Keratinocyte (primary cell): ENCODE data around the gene GNAL. TPM values are rescaled to one million over a fixed set of nuclear protein-coding genes. Genes with fewer than 3 reads are reported as not detected.

Experiments
- DNase-seq: peaks from one replicate; pipeline ENCODE4 v3.0.0-alpha.2; 2011; ENCODE audit warnings: low read depth, missing footprints, low spot score
- FAIRE-seq: peaks from 2 replicates; lab custom pipeline; 2011; peaks lifted over from hg19 to GRCh38; lab: Jason Lieb, UNC
- H2AFZ ChIP-seq: 2 replicates; pipeline ENCODE4 v1.6.0; 2012; ENCODE audit warnings: low read length, control low read depth, inconsistent platforms; ENCODE audit not compliant: control insufficient read depth
- H3K27ac ChIP-seq: 2 replicates; pipeline ENCODE4 v1.5.1; 2011; ENCODE audit warnings: low read length; ENCODE audit not compliant: control insufficient read depth, insufficient read depth
- H3K27me3 ChIP-seq: 3 replicates; pipeline ENCODE4 v1.6.0; 2011; ENCODE audit warnings: low read length; ENCODE audit not compliant: control insufficient read depth, insufficient read depth; ENCODE audit errors: extremely low read depth
- H3K36me3 ChIP-seq, 2 experiments: 2 replicates in 1 of 2; 3 replicates in 1 of 2; pipeline ENCODE4 v1.5.1; 2011; ENCODE audit warnings: low read length in 2 of 2, mild to moderate bottlenecking in 1 of 2; ENCODE audit not compliant: control insufficient read depth in 2 of 2, insufficient read depth in 2 of 2; ENCODE audit errors: extremely low read depth in 1 of 2
- H3K4me1 ChIP-seq: 3 replicates; pipeline ENCODE4 v1.5.1; 2011; ENCODE audit warnings: low read length; ENCODE audit not compliant: control insufficient read depth, insufficient read depth; ENCODE audit errors: extremely low read depth
- H3K4me2 ChIP-seq: 3 replicates; pipeline ENCODE4 v1.6.0; 2011; ENCODE audit warnings: low read depth, low read length; ENCODE audit not compliant: control insufficient read depth, insufficient read depth; ENCODE audit errors: extremely low read depth
- H3K4me3 ChIP-seq, 3 experiments: fragments of 200-600 bp in 1 of 3; sonication (generic) in 1 of 3; 2 replicates in 2 of 3; 3 replicates in 1 of 3; pipeline ENCODE4 v1.5.1; 2011 to 2016; ENCODE audit warnings: low read length in 3 of 3, mild to moderate bottlenecking in 3 of 3, control low read depth in 2 of 3, inconsistent platforms in 1 of 3, low read depth in 1 of 3, mixed read lengths in 1 of 3, mixed run types in 1 of 3, moderate library complexity in 1 of 3; ENCODE audit not compliant: control insufficient read depth in 2 of 3, insufficient read depth in 2 of 3; ENCODE audit errors: extremely low read depth in 1 of 3
- H3K79me2 ChIP-seq: 2 replicates; pipeline ENCODE4 v1.6.0; 2012; ENCODE audit warnings: low read length; ENCODE audit not compliant: control insufficient read depth, insufficient read depth
- H3K9ac ChIP-seq: 3 replicates; pipeline ENCODE4 v1.6.0; 2011; ENCODE audit warnings: low read length; ENCODE audit not compliant: control insufficient read depth, insufficient read depth; ENCODE audit errors: extremely low read depth
- H3K9me1 ChIP-seq: 3 replicates; pipeline ENCODE4 v1.6.0; 2011; ENCODE audit warnings: low read length; ENCODE audit not compliant: control insufficient read depth, insufficient read depth; ENCODE audit errors: extremely low read depth
- H3K9me3 ChIP-seq: 2 replicates; pipeline ENCODE4 v1.5.1; 2012; ENCODE audit warnings: low read depth, low read length; ENCODE audit not compliant: control insufficient read depth
- H4K20me1 ChIP-seq: 3 replicates; pipeline ENCODE4 v1.6.0; 2011; ENCODE audit warnings: low read length; ENCODE audit not compliant: control insufficient read depth, insufficient read depth; ENCODE audit errors: extremely low read depth
- EZH2 ChIP-seq: IDR thresholded peaks from one replicate; pipeline ENCODE4 v1.6.1; 2012; ENCODE audit warnings: inconsistent platforms, mild to moderate bottlenecking, low read length, moderate library complexity
- dilution Hi-C: fragments of 300-500 bp; cut with MboI; formaldehyde crosslinking; loops from one replicate; pipeline ENCODE4 v1.7.0; 2020; ENCODE audit warnings: low sequenced_read_pairs; ENCODE audit not compliant: extremely low pct_ligation_motif_present
- polyA plus RNA-seq, 5 experiments: library from polyadenylated mRNA; depleted of rRNA in 3 of 5; stranded (reverse) in 3 of 5; stranded (forward) in 1 of 5; unstranded in 1 of 5; fragments of >200 nt; gene quantifications; 1 replicate in 1 of 5; 2 replicates in 3 of 5; 3 replicates in 1 of 5; pipeline versions ENCODE4 v1.2.1 to v1.2.3, GENCODE V29; 2011 to 2012; ENCODE audit warnings: missing spikeins in 2 of 5, low read depth in 1 of 5, low replicate concordance in 1 of 5
- TF ChIP-seq, protein P1 (sequence below), 3 experiments: IDR thresholded peaks in 1 of 3; conservative IDR thresholded peaks in 1 of 3; optimal IDR thresholded peaks in 1 of 3; 2 replicates in 2 of 3; 3 replicates in 1 of 3; pipeline versions ENCODE3 to v1.5.1; 2011; ENCODE audit warnings: low read length in 3 of 3, mild to moderate bottlenecking in 3 of 3, moderate library complexity in 2 of 3, control low read depth in 1 of 3, inconsistent platforms in 1 of 3; ENCODE audit not compliant: insufficient read depth in 2 of 3; ENCODE audit errors: extremely low read depth in 1 of 3

Gene GNAL
- polyA plus RNA-seq, 1 donor (not counting 4 experiments of a cell fraction or from before 2014, with no cell fraction given), result 30.0 TPM

DNA sequence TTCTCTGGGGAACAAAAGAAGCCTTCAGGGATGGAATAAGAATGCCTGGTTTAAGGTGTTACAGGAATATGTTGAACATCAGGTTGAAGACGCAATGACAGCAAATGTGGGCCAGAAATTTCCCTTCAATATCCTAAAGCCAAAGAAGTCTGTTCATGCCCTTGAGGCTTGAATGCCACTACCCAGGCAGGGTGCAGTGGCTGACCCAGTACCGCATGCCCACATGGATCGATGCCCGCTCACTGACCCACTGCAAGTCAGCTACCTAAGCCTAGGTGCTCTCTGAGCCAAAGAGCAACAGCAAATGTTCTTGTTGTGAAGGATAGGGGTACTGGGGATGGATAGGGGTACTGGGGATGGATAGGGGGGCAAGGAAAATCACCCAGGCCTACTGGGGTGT lies 58.2 kb downstream of the GNAL start:
- no peak overlapping the region for H3K9ac ChIP-seq
- no peak overlapping the region for H3K4me3 ChIP-seq
- H3K27ac ChIP-seq, result no peak overlapping the region
- no peaks in the 10 kb centered on the region for H3K4me1 ChIP-seq
- H3K4me2 ChIP-seq, result no peak overlapping the region
- H3K79me2 ChIP-seq, result no peaks in the 10 kb centered on the region
- no peak for DNase-seq
- no peaks in the 10 kb centered on the region for H4K20me1 ChIP-seq
- FAIRE-seq, result no peak
- TF ChIP-seq, protein P1, sequence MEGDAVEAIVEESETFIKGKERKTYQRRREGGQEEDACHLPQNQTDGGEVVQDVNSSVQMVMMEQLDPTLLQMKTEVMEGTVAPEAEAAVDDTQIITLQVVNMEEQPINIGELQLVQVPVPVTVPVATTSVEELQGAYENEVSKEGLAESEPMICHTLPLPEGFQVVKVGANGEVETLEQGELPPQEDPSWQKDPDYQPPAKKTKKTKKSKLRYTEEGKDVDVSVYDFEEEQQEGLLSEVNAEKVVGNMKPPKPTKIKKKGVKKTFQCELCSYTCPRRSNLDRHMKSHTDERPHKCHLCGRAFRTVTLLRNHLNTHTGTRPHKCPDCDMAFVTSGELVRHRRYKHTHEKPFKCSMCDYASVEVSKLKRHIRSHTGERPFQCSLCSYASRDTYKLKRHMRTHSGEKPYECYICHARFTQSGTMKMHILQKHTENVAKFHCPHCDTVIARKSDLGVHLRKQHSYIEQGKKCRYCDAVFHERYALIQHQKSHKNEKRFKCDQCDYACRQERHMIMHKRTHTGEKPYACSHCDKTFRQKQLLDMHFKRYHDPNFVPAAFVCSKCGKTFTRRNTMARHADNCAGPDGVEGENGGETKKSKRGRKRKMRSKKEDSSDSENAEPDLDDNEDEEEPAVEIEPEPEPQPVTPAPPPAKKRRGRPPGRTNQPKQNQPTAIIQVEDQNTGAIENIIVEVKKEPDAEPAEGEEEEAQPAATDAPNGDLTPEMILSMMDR (optimal IDR thresholded peaks at IDR 0.05 in 1 of 3, IDR thresholded peaks at IDR 0.05 in 1 of 3, conservative IDR thresholded peaks at IDR 0.05 in 1 of 3; ENCODE audit: extremely low read depth in 1 of 3, insufficient read depth in 2 of 3, low read length in 3 of 3), result no peak
- TF ChIP-seq EZH2, result no peak
- peaks cover 16% of the 10 kb centered on the region for H3K27me3 ChIP-seq
- dilution Hi-C loops, result no loop called here
- H3K9me1 ChIP-seq, result no peaks in the 10 kb centered on the region
- H3K36me3 ChIP-seq, result no peaks in the 10 kb centered on the region
- H2AFZ ChIP-seq, result no peak overlapping the region
- no peaks in the 10 kb centered on the region for H3K9me3 ChIP-seq

- peaks cover 20% of the 10 kb centered on the region for H3K27me3 ChIP-seq
These were observed 58.7 kb downstream of the GNAL start for GRCh38 chr18:11747731-11748130.

More at GRCh38 chr18:11747731-11748130, 58.7 kb downstream of the GNAL start:
- H3K4me3 ChIP-seq, result no peak overlapping the region
- no peaks in the 10 kb centered on the region for H3K9me3 ChIP-seq
- no peaks in the 10 kb centered on the region for H3K9me1 ChIP-seq
- no peaks in the 10 kb centered on the region for H3K4me1 ChIP-seq
- no peak overlapping the region for H3K4me2 ChIP-seq
- DNase-seq (no peak), FAIRE-seq (no peak)
- no peak overlapping the region for H2AFZ ChIP-seq
- dilution Hi-C loops, result no loop called here
- no peak overlapping the region for H3K27ac ChIP-seq
- H3K36me3 ChIP-seq, result no peaks in the 10 kb centered on the region
- no peak overlapping the region for H3K9ac ChIP-seq
- no peak for TF ChIP-seq EZH2
- TF ChIP-seq, protein P1 (optimal IDR thresholded peaks at IDR 0.05 in 1 of 3, IDR thresholded peaks at IDR 0.05 in 1 of 3, conservative IDR thresholded peaks at IDR 0.05 in 1 of 3; ENCODE audit: extremely low read depth in 1 of 3, insufficient read depth in 2 of 3, low read length in 3 of 3), result no peak
- H4K20me1 ChIP-seq, result no peaks in the 10 kb centered on the region
- H3K79me2 ChIP-seq, result no peaks in the 10 kb centered on the region
